ENCODE measurements around the gene TLR4. TPM values are rescaled to one million over a fixed set of nuclear protein-coding genes. Genes with fewer than 3 reads are reported as not detected.

TLR4 gene
- total and polyA plus RNA-seq, 9 of the 15 experiments (the other 6 are each of a cell fraction or from before 2014, with no cell fraction given), result 0.02 TPM; not detected in 8

DNA sequence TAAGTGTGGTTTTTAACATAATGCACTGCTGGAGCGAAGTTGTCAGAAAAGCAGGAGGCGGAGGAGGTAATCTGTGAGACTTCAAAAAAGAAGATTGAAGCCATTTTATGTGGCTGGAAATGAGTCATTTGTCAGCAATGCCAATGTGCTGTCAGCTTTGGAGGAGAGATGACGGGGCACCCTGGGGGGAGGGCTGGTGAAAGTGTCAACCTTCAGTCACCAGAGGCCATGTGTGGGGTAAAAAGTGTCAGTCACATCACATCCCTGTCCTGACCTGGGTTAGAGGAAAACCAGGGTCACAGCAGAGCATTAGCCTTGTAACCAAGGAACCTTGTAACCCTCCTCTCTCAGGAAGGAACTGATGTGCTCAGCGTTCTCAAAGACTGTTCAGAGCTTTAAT is 59.1 kb downstream of the TLR4 start (continued):
- no peak for TF ChIP-seq ZNF583 (CRISPR knock-in tag; IDR thresholded peaks at IDR 0.05)
- TF ChIP-seq MEIS2 (IDR thresholded peaks at IDR 0.05; ENCODE audit: partially characterized antibody), result no peak
- no peak for TF ChIP-seq XRCC4 (IDR thresholded peaks at IDR 0.05; ENCODE audit: extremely low read depth, insufficient read depth, insufficient read length)
- no peak for TF ChIP-seq TCF7 (IDR thresholded peaks at IDR 0.05; ENCODE audit: borderline replicate concordance)
- no peak for TF ChIP-seq GABPB1 (CRISPR knock-in tag; IDR thresholded peaks at IDR 0.05)

GRCh38 chr9:117768750-117769395 is 64.7 kb downstream of the TLR4 start:
- no peak for DNase-seq (ENCODE audit: extremely low read depth in 1 of 4, low spot score in 3 of 4)
- H3K27ac ChIP-seq (ENCODE audit: extremely low read depth, low read depth, low read length), result no peak overlapping the region
- no peak overlapping the region for H3K4me3 ChIP-seq
- TF ChIP-seq, protein P1, sequence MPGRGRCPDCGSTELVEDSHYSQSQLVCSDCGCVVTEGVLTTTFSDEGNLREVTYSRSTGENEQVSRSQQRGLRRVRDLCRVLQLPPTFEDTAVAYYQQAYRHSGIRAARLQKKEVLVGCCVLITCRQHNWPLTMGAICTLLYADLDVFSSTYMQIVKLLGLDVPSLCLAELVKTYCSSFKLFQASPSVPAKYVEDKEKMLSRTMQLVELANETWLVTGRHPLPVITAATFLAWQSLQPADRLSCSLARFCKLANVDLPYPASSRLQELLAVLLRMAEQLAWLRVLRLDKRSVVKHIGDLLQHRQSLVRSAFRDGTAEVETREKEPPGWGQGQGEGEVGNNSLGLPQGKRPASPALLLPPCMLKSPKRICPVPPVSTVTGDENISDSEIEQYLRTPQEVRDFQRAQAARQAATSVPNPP (IDR thresholded peaks at IDR 0.05; ENCODE audit: borderline replicate concordance, insufficient read depth, insufficient read length), result no peak
- TF ChIP-seq ZBTB17 (CRISPR knock-in tag; IDR thresholded peaks at IDR 0.05), result 0 out of 2 replicates have a peak, but pooled peaks have one; percentile 36
- 3% methylated on average over 4 of the region's 4 CpGs for WGBS (ENCODE audit: insufficient coverage, low coverage, missing lambda C conversion rate)
- POLR2A ChIA-PET, result no interaction called here
- no peaks in the 10 kb centered on the region for H3K79me2 ChIP-seq (ENCODE audit: control insufficient read depth, insufficient read depth, low read length)
- CTCF ChIA-PET (ENCODE audit: low intra/inter-chr PET ratio), result no interaction called here
- no peaks in the 10 kb centered on the region for H3K27me3 ChIP-seq (ENCODE audit: control insufficient read depth in 2 of 2, insufficient read depth in 2 of 2, low read length in 2 of 2)
- intact Hi-C loops (cut with micrococcal nuclease), result no loop called here
- no peak for FAIRE-seq
- in situ Hi-C loops (cut with MboI), result no loop called here
- H3K9ac ChIP-seq (ENCODE audit: insufficient read depth in 1 of 2, low read depth in 2 of 2, low read length in 2 of 2), result no peak overlapping the region
- H3K36me3 ChIP-seq (ENCODE audit: control insufficient read depth, insufficient read depth, low read length), result no peaks in the 10 kb centered on the region
- no peaks in the 10 kb centered on the region for H3K9me1 ChIP-seq (ENCODE audit: control insufficient read depth, insufficient read depth, low read length)
- H3K9me3 ChIP-seq (replicated peaks; ENCODE audit: control insufficient read depth, insufficient read depth, low read depth, low read length), result no peaks in the 10 kb centered on the region
- no TSS peak for BruUV-seq (replicated peaks)
- H3K4me1 ChIP-seq (replicated peaks in 1 of 2; ENCODE audit: control insufficient read depth in 2 of 2, insufficient read depth in 2 of 2, low read length in 2 of 2), result no peaks in the 10 kb centered on the region
- H3K4me2 ChIP-seq (ENCODE audit: insufficient read depth, low read length), result no peak overlapping the region
- no peaks in the 10 kb centered on the region for H4K20me1 ChIP-seq (replicated peaks; ENCODE audit: control insufficient read depth, insufficient read depth, low read length)
- no peak for ATAC-seq
- H2AFZ ChIP-seq (ENCODE audit: low read depth, low read length), result no peak overlapping the region

Data from K562 (cell line).